Dedifferentiated amniotic fluid mesenchymal stem cell (primary cell): ENCODE data around the gene NCS1.
"Not testable (repeated sequence)": the region's sequence is repeated elsewhere in the genome, so short reads cannot be mapped to it uniquely, and the experiment has no call there.

Experiments used
- DNase-seq: peaks from one replicate; pipeline ENCODE4 v3.0.0-alpha.2; 2016; ENCODE audit errors: extremely low spot score

NCS1 gene

DNA sequence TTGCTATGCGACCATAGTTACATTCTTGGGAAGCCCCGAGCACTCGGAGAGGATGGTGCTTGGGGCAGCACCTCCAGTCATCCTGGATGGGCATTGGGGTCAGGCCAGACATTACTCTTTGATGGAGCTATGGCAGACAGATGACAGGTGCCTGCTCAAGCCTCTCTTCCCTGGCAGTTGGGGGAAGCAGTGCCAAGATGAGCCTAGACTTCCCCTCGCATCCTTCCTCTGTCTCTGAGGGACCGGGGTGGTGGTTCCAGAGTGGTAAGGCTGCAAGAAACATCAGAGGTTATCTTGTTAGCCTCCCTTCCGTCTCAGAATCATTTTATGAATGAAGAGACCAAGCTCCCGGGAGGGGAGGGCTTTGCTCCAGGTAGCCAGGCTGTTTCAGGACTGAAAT, 90.6 kb downstream of the NCS1 start:
- DNase-seq, result no peak

DNA sequence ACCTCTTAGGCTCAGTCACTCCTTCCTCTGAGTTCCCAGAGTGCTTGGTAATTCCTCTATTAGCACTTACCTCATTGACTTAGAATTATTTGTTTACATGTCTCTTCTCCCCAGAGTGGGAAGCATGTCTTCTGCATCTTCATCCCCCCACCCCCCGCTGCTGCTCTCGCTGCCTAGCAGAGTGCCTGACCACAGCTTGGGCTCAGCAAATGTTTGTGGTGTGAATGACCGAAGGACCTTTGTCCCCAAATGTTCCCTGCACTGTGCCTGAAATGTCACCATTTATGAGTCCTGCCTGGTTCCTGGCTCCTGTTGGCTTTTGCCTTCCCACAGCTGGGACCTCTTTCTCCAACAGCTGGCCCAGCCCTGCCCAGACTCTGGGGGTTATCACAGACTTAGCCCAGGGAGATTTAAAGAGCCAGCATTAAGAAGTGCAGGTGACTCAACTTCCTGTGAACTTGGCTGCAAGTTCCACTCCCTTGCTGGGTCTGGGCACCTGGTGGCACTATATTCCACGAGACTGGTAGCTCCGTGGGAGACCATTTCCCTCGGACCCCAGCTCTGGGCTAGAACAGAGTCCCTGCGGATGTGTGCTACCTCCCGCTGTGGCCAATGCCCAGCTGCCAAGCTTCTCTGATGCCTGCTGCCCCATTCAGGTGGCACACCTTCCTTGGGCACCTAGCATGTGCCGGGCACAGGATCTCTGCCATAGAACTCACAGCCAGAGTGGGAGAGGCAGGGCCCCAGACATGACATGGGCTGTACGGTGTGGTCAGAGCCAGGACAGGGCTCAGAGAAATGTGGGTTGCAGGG, 91.6 kb downstream of the NCS1 start:
- no peak for DNase-seq

DNA sequence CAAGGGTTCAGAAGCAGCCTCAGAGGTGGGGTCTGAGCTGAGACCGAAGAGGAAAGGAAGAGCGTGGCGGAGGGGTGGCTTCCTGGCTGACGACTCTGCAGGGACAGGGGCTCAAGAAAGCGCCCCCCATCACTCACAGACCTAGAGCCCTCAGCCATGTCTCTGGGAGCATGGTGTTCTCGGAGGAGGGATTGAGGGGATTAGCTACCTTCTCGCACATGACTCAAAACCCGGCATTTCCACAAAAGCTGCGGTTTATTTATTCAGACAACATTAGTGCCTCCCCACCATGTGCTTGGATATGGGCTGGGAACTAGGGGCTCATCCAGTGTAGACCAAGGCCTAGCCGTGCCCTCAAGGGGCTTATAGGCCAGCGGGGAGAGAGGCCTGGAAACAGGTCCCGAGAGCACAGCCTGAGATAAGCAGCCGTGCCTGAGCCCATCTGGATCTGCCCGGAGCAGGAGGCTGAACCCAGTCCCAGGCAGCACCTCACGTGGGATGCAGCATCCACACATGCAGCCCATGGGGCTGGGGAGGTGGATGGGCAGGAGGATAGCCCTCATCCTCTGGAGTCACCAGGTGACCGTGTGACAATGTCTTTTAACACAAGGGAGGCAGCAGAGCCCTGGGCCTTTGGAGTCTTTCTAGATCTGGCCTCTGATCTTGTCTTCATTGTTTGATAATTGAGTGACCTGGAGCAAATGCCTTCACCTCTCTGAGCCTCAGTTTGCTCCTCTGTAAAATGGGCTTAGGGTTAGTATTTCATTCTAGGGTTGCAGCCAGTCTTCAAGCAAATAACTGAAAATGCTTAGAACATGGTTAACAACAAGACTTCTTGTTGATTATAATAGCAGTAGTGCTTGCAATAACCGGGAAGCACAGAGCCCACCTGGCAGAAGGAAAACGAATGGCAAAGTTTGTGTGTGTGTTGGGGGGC, 92.5 kb downstream of the NCS1 start:
- DNase-seq, result no peak

DNA sequence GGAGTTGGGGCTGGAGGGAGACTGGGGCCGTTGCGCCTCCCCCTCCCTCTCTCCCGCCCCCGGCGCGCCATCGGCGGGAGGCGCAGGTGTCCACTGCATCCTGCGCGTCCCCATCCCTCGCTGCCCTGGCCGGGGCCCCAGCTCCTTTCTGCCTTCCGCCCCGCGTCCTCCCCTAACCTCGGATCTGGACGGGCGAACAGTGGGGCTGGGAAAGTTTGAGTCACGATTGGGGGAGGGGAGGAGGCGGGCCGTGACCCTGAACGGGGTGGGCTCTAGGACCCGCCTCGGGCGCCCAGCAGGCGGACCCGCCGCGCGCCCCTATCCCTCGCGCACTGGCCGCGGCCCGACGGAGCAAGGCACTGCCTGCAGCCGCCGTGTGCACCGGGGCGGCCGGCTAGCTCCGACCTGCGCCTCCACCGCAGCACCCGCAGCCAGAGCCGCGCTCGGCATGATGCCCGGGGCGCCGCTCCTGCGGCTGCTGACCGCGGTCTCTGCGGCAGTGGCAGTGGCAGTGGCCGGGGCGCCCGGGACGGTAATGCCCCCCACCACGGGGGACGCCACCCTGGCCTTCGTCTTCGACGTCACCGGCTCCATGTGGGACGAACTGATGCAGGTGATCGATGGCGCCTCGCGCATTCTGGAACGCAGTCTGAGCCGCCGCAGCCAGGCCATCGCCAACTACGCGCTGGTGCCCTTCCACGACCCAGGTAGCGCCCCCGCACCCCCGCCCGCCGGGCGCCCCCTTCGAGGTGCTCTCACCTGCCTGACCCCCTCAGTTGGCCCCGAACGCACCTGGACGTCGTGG, 93.4 kb downstream of the NCS1 start, which contains the start of gene HMCN2:
Gene HMCN2 (plus strand): TSS at position 330 of the 805 bp plus-strand sequence. CDS start 119 bp downstream, at position 449.
- DNase-seq, result no peak

DNA sequence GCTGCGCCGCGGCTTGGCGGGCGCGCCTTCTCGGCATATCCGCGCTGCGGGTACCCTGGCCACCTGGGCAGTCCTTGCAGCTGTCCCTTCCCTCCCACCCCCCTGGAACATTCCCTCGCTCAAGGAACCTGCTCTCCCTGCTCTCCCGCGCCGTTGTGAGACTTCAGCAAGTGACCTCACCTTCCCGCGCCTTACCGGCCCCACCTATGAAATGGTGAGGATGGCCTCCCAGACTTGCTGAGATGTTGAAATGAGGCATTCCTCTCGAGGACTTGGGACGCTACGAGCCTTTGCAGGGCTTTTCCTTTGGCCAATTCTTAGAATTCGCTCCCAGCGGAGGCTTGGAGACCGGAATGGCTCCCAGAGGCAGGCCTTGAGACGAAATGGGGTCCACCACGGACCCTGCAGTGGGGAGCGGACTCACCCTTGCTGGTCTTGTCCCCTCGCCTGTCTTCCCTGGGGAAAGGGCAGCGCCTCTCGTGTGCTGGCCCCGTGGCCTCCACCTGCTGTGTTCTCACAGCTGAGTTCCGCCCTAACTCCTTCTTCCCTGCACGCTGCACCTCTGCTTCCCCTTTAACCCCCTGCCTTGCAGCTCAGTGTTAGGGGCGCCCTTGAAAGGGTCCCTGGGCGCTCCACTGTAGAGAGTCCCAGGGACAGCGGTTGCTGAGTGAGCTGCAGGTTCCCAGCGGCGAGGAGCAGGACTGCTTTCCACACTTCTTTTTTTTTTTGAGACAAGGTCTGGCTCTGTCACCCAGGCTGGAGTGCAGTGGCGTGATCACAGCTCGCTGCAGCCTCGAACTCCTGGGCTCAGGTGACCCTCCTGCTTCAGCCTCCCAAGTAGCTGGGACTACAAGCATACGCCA, 94.3 kb downstream of the NCS1 start:
- DNase-seq, result no peak

DNA sequence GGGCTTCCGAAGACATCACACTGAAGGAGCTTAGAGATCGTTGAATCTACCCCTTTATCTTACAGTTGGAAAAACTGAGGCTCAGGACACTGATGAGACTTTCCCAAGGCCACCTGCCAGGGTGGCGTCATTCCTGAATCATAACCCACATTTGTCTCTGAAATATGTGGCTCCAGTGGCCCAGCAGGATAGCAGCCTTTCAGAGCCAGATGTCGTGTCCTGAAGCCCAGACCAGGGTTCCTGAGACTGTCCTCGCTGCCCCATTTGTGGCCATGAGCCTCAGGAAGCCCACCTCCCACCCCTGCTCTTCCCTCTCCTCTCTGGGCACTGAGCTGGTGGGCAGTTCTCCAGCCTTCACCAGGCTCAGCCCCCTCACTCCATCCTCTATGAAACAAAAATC, 95.7 kb downstream of the NCS1 start:
- DNase-seq, result no peak

DNA sequence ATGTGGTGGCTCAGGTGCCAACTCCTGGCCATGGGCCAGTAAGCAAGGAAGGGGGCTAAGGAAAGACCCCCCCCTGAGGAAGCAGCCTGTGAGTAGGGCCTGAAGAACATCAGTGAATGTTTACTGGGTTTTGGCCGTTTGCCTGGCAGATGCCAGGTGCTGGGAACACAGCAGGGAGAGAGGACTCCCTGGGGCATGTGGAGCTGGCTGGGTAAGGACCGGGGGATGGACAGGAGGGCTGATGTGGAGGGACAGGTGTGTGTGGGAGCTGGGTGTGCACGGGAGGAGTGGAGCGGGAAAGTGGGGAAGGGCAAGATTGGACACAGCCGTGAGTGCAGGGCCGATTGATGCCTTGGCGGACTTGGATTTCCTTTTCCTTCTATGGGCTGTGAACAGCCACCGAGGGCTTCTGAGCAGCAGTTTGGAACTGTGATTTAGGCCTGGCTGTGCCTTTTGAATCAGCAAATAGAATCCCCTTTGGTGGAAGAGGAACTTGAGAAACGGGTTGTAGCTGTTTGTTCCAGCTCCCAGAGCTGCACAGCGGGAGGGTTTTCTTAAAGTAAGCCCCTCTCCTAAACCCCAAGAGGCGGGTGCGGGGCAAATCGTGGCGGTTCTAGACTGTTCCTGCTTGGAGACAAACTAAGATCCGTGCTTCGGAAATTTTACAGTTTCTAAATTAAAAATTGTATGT, 96.5 kb downstream of the NCS1 start:
- no peak for DNase-seq

DNA sequence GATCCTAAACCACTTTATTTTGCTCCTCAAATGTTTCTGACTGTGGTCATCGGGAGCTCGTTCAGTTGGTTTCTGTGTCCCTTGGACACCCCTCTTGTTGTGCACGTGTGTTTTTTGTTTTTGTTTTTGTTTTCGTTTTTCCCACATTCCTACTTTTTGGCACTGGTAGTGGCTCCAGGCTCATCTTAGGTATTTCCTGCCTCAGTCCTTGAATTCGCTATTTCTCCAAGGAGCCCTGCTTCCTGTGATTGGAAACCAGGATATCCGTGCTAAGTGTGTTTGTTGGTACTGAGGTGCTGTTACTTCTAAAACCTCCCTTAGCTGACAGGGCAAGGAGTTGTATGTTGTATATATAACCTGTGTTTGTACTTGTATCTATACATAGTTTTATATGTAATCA, 99.3 kb downstream of the NCS1 start:
- no peak for DNase-seq

DNA sequence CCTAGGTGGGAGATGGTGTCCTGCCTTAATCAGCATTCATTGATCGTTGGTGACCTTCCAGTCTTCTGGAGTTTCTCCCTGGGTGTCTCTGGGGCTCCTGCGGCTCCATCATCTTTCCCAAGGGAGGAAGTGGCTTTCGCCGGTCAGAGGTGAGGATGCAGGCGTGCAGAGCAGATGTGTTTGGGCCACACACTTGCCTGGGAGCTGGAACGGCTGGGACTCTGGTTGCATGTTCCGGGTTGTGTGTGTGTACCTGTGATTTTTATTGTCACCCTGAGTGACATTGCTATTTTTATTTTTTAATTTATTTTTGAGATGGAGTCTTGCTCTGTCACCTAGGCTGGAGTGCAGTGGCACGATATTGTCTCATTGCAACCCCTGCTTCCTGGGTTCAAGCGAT, 103.0 kb downstream of the NCS1 start:
- no peak for DNase-seq

DNA sequence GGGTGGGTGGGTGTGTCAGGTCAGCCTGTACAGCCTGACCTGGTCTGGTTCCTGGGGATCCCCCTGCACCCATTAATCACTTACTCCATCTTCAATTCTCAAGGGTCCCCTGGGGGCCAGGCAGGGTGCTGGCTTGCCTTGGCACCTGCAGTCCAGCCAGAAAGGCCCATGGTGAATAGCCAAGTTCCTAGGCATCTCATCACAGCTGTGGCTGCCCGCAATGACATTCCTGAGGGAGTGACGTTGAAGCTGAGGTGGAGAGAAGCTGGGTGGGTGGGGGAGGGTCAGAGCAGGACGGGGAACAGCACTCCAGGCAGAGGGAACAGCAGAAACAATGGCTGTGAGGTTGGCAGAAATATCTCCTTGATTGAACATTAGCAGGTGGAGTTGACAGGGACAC, 103.9 kb downstream of the NCS1 start:
- DNase-seq, result no peak

DNA sequence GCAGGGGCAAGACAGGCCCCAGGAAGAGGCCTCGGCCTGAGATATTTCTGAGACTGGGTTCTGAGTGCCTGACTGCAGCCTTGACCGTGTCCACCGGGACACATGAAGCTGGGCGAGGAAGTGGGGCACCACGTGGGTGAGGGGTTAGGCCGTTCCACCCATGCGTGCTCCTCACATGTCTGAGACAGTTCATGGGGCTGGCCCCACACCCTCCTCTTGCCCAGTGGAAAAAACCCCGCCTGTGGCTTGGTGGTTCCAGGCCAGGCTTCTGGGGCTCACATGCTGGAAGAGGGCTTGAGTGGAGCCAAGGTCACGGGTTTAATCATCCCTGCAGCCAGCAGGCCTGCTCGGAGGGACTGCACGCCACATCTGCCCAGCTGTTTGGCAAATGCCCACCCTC, 104.8 kb downstream of the NCS1 start:
- DNase-seq, result no peak

DNA sequence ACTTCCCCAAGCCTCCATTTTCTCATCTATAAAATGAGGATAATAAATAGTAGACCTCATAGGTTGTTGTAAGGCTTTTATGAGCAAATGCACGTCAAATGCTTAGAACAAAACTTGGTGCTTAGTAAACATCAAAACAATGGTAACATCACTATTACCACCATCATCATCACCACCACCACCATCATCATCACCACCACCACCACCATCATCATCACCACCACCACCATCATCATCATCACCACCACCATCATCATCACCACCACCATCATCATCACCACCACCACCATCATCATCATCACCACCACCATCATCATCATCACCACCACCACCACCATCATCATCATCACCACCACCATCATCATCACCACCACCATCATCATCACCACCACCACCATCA, 105.3 kb downstream of the NCS1 start:
- not testable (repeated sequence) for DNase-seq

DNA sequence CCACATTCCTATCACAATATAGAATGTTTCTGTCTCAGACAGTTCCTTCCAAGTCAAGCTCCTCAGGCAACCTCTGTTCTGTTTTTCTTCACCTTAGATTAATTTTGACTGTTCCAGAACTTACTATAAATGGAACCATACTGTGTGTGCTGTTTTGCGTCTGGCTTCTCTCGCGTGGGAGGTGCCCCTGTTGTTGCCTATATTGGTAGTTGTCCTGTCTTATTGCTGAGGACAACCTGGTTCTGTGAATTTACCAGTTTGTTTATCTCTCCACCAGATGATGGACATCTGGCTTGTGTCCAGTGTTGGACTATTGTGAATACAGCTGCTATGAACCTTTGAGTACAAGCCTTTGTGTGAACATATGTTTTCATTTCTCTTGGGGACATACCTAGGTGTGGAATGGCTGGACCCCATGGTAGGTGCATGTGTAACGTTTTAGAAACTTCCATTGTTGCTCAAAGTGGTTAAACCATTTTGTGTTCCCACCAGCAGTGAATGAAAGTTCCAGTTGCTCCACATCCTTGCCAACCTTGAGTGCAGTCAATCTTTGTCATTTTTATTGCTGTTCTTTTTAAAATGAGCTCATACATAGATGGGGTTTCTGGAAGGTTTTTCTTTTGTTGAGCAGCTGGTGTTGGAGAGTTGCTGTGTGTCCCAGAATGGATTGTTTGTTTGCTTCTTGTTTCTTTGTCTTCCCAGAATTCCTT, 111.5 kb downstream of the NCS1 start:
- DNase-seq, result no peak

DNA sequence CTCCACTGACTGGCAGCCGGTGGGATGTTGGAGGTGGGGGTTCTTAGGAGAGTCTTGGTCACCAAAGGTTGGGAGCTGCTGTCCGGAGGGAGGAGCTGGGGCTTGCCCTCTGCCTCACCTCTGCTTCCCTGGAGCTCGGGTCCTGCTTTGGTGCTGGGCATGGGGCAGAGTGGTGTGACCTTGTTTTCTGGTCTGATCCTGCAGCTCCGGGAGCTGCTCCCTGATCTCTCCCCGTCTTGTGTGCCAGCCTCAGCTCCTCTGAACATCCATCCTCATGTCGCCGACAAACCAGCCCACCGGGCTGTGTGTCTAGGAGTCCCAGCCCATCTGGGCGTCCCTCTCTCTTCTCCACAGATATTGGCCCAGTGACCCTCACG, 112.0 kb downstream of the NCS1 start:
- DNase-seq, result no peak

DNA sequence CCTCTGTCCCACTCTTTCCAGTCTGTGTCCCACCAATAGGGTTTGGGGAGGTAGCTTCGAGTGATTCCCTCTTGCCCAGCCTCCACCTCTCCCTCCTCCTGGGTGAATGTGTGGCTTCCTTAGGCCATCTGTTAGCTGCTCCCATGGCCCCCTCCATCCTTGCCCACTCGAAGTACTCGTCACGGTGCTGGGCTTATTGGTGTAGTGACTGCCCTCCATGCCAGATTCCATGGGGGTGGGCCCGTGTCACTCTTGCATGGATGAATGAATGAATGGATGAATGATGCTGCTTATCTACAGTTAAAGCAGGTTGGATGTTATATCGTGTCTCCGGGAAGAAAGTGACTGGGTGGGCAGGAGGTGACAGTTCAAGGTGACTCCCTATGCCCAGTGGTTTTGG, 112.5 kb downstream of the NCS1 start:
- no peak for DNase-seq

DNA sequence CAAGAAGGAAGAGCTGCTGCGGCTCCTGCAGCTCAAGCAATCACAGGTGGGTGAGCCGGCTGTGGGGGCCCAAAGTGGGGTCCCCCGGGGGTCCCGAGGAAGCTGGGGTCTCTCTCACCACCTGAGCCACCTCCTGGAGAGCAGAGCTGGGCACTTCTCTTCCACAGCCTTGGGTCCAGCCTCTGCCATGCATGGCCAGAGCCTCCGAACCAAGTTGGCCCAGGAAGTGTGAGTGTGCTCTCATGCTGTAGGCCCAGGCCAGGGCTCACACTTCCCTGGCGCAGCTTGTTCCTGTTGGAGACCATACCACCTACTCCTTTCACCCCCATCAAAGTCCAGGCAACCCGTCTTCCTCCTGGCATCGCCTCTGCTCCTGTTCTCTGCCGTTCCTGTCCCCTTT, 113.1 kb downstream of the NCS1 start:
- no peak for DNase-seq

DNA sequence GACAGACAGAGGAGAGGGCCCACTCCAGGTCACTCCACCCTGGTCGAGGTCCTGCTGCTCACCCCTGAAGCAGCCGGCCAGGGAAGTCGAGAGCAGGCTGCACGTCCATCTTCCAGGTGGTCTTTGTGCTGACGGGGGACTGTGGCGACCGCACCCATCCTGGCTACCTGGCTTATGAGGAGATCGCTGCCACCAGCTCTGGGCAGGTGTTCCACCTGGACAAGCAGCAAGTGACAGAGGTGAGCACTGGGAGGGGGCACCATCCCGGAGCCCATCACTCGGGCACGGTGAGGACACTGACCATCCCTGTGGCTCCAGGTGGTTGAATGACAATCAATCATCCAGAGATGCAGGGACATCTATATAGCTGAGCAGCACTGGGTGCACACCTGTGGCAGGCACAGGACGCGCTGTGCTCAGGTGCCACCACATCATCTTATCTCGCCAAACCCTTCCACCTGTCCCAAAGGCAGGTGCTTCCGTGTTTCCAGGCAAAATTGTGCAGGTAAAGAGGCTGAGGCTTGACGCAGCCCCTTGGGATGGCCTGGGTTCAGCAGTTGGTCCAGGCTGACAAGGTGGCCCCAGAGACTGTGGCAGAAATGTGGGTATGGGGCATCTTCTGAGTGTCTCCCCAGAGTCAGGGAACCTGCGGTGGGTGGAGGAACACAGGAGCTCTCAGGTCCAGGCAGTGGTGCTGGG, 114.0 kb downstream of the NCS1 start:
- no peak for DNase-seq
